ENCODE measurements around the gene CARHSP1. TPM values are rescaled to one million over a fixed set of nuclear protein-coding genes. Genes with fewer than 3 reads are reported as not detected.

The CARHSP1 gene
- total and polyA plus RNA-seq, 4 donors = 68.4 to 148 (median 102) TPM

- no peak overlapping the region for H3K27ac ChIP-seq (ENCODE audit: low read depth in 1 of 2, low read length in 1 of 2)
- no peak overlapping the region for H3K4me3 ChIP-seq
- H3K9me3 ChIP-seq (ENCODE audit: control insufficient read depth in 4 of 4, insufficient read depth in 3 of 4, low read length in 3 of 4) = no peaks in the 10 kb centered on the region
- 77 to 86% methylated on average over 8 of the region's 8 CpGs for WGBS, 2 donors
- no peak for ATAC-seq (ENCODE audit: insufficient read depth, low FRiP score)
- DNase-seq = no peak
- H3K9ac ChIP-seq (ENCODE audit: insufficient read depth in 1 of 2, low read length in 2 of 2) = no peak overlapping the region
- peaks cover 33 to 63% (median 45%) of the 10 kb centered on the region in 4 donors for H3K36me3 ChIP-seq (ENCODE audit: control insufficient read depth in 4 of 4, insufficient read depth in 4 of 4, low read length in 4 of 4)
- no peak for TF ChIP-seq CTCF (IDR thresholded peaks at IDR 0.05; ENCODE audit: control extremely low read depth, extremely low read depth)
- no peaks in the 10 kb centered on the region for H3K4me1 ChIP-seq (ENCODE audit: control insufficient read depth in 5 of 5, insufficient read depth in 5 of 5, low read length in 5 of 5)
- no peaks in the 10 kb centered on the region for H3K27me3 ChIP-seq (ENCODE audit: control insufficient read depth in 3 of 3, insufficient read depth in 3 of 3, low read length in 2 of 3)
These were observed 40.1 kb upstream of the CARHSP1 start for GRCh38 chr16:8908810-8909468.

GRCh38 chr16:8907096-8907495, 38.3 kb upstream of the CARHSP1 start:
- Histone ChIP-seq H3K36me3 (ENCODE audit: control insufficient read depth in 4 of 4, insufficient read depth in 4 of 4, low read length in 4 of 4) (peaks cover 45 to 71% (median 49%) of the 10 kb centered on the region in 4 donors), H3K27me3 (ENCODE audit: control insufficient read depth in 3 of 3, insufficient read depth in 3 of 3, low read length in 2 of 3) (no peaks in the 10 kb centered on the region), H3K27ac (ENCODE audit: low read depth in 1 of 2, low read length in 1 of 2) (no peak overlapping the region), H3K9me3 (ENCODE audit: control insufficient read depth in 4 of 4, insufficient read depth in 3 of 4, low read length in 3 of 4) (no peaks in the 10 kb centered on the region), H3K9ac (ENCODE audit: insufficient read depth in 1 of 2, low read length in 2 of 2) (no peak overlapping the region), H3K4me3 (no peak overlapping the region), H3K4me1 (ENCODE audit: control insufficient read depth in 5 of 5, insufficient read depth in 5 of 5, low read length in 5 of 5) (no peaks in the 10 kb centered on the region)
- no peak for ATAC-seq (ENCODE audit: insufficient read depth, low FRiP score)
- DNase-seq = no peak
- 42 to 77% methylated on average over 4 of the region's 4 CpGs for WGBS, 2 donors
- no peak for TF ChIP-seq CTCF (IDR thresholded peaks at IDR 0.05; ENCODE audit: control extremely low read depth, extremely low read depth)

GRCh38 chr16:8905795-8906591, 37.2 kb upstream of the CARHSP1 start:
- ATAC-seq (ENCODE audit: insufficient read depth, low FRiP score) = no peak
- Histone ChIP-seq H3K27me3 (ENCODE audit: control insufficient read depth in 3 of 3, insufficient read depth in 3 of 3, low read length in 2 of 3) (no peaks in the 10 kb centered on the region), H3K27ac (ENCODE audit: low read depth in 1 of 2, low read length in 1 of 2) (no peak overlapping the region), H3K9ac (ENCODE audit: insufficient read depth in 1 of 2, low read length in 2 of 2) (no peak overlapping the region), H3K36me3 (ENCODE audit: control insufficient read depth in 4 of 4, insufficient read depth in 4 of 4, low read length in 4 of 4) (peaks cover 45 to 71% (median 55%) of the 10 kb centered on the region in 4 donors), H3K4me3 (no peak overlapping the region), H3K4me1 (ENCODE audit: control insufficient read depth in 5 of 5, insufficient read depth in 5 of 5, low read length in 5 of 5) (no peaks in the 10 kb centered on the region), H3K9me3 (ENCODE audit: control insufficient read depth in 4 of 4, insufficient read depth in 3 of 4, low read length in 3 of 4) (no peaks in the 10 kb centered on the region)
- 91 to 93% methylated on average over 14 of the region's 14 CpGs for WGBS, 2 donors
- no peak for TF ChIP-seq CTCF (IDR thresholded peaks at IDR 0.05; ENCODE audit: control extremely low read depth, extremely low read depth)
- DNase-seq = no peak

All from lung (tissue), 12 donors.